Tibial nerve (tissue), 4 donors: ENCODE data around the gene C2orf78.

Source experiments
- EP300 ChIP-seq, 2 donors: sonication (generic); formaldehyde crosslinking; IDR thresholded peaks; one replicate each; pipeline ENCODE4 v1.6.1; 2017; ENCODE audit warnings: antibody characterized with exemption in 2 of 2, mild to moderate bottlenecking in 1 of 2
- POLR2A ChIP-seq, 2 donors: fragments of 450-650 bp; IDR thresholded peaks; one replicate each; pipeline ENCODE4 v1.6.1; 2017; ENCODE audit warnings: antibody characterized with exemption in 2 of 2, mild to moderate bottlenecking in 2 of 2, moderate library complexity in 2 of 2
- TF ChIP-seq, protein P1 (sequence below), 5 experiments: fragments of 200-600 bp in 3 of 5; fragments of 450-650 bp in 2 of 5; sonication (generic) in 3 of 5; IDR thresholded peaks; one replicate each; pipeline ENCODE4 v1.5.1; 2016 to 2019; ENCODE audit warnings: antibody characterized with exemption in 5 of 5, mild to moderate bottlenecking in 3 of 5, moderate library complexity in 2 of 5

DNA sequence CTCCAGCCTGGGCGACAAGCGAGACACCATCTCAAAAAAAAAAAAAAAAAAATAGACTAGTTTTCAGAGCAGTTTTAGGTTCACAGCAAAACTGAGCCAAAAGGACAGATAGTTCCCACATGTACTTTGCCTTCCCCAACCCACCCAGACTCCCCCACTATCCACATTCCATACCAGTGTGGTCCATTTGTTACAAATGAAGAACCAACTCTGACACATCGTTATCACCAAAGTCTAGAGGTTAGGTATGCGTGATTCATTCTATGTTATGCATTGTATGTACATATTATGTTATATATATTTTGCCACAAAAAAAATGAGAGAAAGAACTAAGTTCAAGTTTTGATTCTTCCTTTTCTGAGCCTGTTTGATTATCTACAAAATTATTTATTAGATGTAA lies 7.6 kb upstream of the C2orf78 start:
- TF ChIP-seq, protein P1, sequence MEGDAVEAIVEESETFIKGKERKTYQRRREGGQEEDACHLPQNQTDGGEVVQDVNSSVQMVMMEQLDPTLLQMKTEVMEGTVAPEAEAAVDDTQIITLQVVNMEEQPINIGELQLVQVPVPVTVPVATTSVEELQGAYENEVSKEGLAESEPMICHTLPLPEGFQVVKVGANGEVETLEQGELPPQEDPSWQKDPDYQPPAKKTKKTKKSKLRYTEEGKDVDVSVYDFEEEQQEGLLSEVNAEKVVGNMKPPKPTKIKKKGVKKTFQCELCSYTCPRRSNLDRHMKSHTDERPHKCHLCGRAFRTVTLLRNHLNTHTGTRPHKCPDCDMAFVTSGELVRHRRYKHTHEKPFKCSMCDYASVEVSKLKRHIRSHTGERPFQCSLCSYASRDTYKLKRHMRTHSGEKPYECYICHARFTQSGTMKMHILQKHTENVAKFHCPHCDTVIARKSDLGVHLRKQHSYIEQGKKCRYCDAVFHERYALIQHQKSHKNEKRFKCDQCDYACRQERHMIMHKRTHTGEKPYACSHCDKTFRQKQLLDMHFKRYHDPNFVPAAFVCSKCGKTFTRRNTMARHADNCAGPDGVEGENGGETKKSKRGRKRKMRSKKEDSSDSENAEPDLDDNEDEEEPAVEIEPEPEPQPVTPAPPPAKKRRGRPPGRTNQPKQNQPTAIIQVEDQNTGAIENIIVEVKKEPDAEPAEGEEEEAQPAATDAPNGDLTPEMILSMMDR (IDR thresholded peaks at IDR 0.05) = no peak
- TF ChIP-seq POLR2A (IDR thresholded peaks at IDR 0.05) = no peak
- TF ChIP-seq EP300 (IDR thresholded peaks at IDR 0.05) = no peak
